LNCAP (cell line): ENCODE measurements around the gene CAMTA1.

Experiments
- CTCF ChIP-seq: fragments of 450-650 bp; IDR thresholded peaks from 2 replicates; pipeline ENCODE4 v1.5.1; 2017; ENCODE audit warnings: mild to moderate bottlenecking

The CAMTA1 gene

GRCh38 chr1:6918186-6918924 lies 133.1 kb downstream of the CAMTA1 start:
- no peak for TF ChIP-seq CTCF

DNA sequence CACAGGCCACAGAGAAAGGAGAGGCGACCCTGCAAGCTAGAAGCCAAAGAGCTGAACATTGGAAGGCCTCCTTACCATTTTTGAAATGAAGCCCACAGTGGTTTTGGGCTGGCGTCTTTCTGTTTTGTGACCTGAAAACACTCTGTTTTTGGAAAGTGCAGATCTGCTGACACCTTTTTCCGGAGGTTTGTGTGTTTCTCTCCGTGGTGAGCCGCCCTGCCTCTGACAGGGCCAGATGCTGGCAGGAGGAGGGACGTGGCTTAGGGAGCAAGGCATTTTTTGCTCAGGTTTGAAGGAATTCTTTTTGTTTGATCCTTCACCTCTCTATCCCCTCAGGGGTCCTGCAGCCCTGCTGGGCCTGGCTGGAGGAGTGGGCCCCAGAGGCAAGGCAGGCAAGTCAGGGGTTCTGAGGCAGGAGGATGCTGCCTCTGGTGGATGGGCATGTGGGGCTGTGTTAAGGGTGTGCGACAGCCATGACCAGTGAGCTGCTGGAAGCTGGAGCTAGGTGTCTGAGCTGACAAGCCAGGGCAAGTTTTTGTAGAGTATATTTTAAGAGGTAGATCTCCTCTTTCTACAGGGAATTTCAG lies 133.8 kb downstream of the CAMTA1 start:
- TF ChIP-seq CTCF: no peak

GRCh38 chr1:6922096-6922931 lies 137.1 kb downstream of the CAMTA1 start:
- no peak for TF ChIP-seq CTCF

DNA sequence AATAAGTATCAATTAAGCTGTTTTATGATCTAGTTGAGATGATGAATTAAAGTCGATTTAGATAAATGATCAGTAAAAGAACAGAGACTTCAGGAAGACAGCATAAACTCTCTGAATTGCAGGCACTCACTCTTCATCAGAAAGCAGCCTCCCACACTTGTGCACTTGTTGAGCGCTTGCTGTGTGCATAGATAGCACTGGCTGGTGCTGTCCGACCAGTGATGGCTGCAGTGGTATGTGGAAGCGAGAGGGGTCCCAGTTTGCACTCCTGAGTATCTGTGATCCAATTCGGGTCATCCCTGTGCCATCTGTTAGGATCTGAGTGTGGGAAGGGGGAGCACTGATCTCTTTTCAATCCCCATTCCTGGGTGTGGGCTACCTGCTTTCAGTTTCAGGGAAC lies 137.8 kb downstream of the CAMTA1 start:
- TF ChIP-seq CTCF: no peak

GRCh38 chr1:6923416-6923815 lies 138.2 kb downstream of the CAMTA1 start:
- no peak for TF ChIP-seq CTCF

GRCh38 chr1:6923955-6924881 lies 139.0 kb downstream of the CAMTA1 start:
- TF ChIP-seq CTCF: no peak

GRCh38 chr1:6924891-6925290 lies 139.6 kb downstream of the CAMTA1 start:
- TF ChIP-seq CTCF: no peak
